Hematopoietic multipotent progenitor cell treated with erythropoietin and hydrocortisone succinate and interleukin-3 and kit ligand, for 17 days (in vitro differentiated cells): ENCODE data around the gene TNNT1.
"Not testable (repeated sequence)": the region's sequence is repeated elsewhere in the genome, so short reads cannot be mapped to it uniquely, and the experiment has no call there.

Experiments used
- DNase-seq: peaks from one replicate; pipeline ENCODE4 v3.0.0-alpha.2; 2015; ENCODE audit warnings: low spot score

The TNNT1 gene

DNA sequence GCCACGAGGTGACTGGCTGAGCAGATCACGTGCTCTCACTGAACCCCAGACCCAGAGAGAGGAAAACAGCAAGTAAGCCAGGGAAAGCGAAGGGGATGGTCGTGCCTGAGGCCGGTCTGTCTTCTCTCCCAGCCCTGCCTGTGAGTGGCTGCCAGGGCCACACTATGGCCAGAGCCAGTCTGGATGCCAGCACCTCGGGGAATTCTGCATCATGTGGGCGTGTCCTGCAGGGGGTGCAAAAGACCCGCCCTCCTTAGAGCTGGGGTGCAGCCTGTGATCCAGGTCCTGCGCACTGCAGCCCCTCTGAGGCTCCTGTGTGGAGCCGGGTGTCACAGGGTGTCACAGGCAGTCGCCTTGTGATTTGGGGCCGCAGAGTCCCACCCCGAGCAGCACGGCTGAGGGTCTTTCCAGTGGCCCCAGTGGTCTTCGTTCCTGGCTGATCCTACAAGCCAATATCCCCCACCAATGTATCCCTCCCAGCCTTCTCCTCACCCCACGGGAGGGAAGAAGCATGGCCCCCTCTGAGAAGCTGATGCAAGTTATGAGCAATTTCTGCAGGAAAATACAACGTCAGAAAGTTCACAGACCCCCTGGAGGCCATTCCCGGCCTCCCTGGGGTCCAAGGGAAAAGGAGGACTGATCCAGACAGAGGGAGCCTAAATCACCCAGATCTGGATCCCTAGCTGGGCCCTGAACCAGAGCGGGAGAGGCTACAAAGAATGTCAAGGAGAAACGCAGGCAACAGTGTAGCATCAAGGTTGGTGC lies 39.3 kb downstream of the TNNT1 start:
- DNase-seq: no peak

DNA sequence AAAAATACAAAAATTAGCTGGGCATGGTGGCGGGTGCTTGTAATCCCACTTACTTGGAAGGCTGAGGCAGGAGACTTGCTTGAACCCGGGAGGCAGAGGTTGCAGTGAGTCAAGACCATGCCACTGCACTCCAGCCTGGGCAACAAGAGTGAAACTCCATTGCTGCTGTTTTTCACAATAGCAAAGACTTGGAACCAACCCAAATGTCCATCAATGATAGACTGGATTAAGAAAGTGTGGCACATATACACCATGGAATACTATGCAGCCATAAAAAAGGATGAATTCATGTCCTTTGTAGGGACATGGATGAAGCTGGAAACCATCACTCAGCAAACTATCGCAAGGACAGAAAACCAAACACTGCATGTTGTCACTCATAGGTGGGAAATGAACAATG lies 41.8 kb downstream of the TNNT1 start:
- DNase-seq: not testable (repeated sequence)

DNA sequence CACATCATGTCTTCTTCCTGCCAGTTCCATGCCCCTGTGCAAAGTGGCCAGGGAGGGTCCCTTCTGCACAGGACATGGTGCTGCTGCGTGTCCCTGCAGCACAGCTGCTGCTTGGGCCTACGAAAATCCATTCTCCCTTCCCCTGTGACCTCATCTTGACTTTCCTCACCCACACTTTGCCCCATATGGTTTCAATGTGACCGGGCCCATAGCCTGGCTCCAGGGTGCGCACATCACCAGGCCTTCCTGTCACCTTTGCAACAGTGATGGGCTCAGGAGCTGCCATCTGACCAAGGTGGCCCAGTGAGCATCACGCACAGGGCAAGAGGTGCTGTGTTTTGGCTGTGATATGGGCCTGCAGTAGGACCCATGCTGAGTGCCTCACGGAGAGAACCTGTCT lies 42.4 kb downstream of the TNNT1 start:
- DNase-seq: no peak

DNA sequence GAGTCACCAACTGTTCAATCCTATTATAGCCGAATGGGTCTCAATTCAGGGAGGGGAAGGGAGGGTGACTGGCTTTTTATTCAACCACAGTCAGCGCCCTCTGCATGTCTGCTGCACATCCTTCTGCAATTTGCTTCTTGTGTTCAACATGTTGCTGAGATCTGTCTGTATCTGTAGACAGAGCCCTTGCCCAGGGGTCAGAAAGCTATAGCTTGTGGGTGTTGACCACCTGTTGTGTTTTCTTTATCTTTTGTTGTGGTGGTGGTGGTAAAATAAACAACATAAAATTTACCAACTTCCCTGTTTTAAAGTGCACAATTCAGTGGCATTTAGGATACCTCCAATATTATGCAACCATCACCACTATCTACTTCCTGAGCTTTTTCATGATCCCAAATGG lies 43.8 kb downstream of the TNNT1 start:
- no peak for DNase-seq

- no peak for DNase-seq
Observed at GRCh38 chr19:55103190-55103589, 45.8 kb downstream of the TNNT1 start.

DNA sequence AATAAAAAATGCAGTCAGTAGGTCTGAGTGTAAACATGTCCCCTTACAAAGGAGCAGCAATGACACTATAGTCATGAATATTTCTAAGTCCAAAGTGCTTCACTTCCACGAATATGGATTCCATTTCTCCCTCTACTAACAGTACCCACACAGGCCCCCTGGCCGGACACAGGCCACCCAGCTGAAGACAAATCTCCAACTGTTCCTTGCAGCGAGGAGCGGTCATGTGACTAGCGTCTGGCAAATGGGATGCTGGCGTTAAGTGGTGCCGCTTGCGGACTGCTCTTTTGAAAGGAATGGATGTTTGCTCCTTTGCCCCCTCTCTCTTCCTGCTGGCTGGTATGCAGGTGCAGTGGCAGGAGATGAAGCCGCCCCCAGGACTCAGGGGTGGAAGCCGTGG lies 47.7 kb downstream of the TNNT1 start:
- DNase-seq: no peak

DNA sequence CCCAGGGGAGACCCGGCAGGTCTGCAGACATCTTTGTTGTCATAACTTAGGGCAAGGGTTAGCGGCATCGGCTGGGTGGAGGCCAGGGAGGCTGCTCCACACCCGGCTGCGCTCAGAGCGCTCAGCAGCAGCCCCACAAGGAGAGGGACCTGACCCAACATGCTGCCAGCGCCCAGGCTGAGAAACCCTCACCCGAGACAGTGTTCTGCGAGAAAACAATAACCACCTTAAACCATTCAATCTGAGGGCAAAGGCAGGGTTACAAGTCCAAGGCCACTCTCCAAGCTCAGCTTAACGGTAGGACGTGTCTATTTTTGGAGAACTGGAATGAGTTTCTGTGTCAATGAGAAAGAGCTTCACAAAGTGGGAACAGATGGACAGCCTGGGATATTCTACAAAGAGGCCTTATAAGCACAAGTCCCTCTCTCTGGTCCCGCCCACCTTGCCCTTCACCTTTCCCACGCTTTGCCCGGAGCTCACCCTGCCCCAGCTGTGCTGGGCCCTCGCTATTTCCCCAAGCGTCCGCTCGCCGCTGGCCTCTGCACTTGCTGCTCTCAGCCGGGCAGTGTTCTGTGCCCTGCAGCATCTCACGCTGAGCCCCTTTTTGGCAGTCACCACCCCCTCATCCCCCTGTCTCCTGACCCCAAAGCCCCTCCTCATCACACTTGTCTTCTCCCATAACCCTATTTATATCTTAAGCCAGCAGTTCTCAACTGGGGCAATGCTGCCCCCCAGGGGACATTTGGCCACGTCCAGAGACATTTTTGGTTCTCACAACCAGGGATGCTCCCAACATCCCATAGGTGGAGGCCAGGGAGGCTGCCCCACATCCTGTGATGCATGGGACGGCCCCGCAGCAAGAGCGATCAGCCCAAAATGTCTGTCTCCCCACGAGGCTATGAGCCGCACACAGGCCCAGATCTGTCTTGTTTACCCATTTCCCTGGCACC lies 49.2 kb downstream of the TNNT1 start:
- no peak for DNase-seq

GRCh38 chr19:55098716-55099556 lies 50.1 kb downstream of the TNNT1 start:
- no peak for DNase-seq

DNA sequence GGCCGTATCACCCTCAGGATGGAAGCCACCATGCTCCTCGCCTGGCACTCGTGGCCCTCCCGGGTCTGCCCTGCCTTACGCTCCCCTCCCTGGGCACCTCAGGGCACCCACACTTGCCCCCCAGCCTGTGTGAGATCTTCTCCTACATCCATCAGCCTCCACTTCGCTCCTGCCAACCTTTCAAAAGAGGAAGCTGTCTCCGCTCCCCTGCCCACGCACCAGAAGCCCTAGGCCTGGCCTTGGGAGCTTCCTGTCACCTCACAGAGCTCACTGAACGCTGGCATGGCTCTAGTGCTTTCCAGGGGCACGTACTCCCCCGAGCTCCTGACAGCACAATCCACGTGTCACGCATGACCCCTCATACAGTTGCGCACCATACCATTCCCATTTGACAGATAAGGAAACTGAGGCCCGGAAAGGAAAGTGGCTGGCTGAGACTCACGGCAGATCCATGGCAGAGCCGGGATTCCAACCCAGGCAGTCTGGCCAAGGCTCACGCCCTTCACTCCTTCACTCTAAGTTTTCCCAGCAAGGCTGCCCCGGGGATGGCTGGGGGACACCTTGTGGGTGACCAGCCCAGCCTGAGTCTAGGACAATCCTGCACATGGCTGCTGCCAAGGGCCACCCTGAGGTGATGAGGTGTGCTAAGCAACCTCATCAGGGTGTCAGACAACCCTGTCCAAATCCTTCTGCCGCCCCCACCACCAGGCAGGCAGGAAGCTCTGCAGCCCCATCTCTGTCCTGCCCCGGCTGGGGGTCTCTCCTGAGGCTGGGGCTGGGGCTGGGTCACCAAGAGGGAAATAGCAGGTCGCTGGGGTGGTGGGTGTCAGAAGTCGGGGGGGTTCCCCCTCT lies 50.9 kb downstream of the TNNT1 start:
- DNase-seq: no peak

- no peak for DNase-seq
Observed at GRCh38 chr19:55096061-55096701, 52.8 kb downstream of the TNNT1 start.

DNA sequence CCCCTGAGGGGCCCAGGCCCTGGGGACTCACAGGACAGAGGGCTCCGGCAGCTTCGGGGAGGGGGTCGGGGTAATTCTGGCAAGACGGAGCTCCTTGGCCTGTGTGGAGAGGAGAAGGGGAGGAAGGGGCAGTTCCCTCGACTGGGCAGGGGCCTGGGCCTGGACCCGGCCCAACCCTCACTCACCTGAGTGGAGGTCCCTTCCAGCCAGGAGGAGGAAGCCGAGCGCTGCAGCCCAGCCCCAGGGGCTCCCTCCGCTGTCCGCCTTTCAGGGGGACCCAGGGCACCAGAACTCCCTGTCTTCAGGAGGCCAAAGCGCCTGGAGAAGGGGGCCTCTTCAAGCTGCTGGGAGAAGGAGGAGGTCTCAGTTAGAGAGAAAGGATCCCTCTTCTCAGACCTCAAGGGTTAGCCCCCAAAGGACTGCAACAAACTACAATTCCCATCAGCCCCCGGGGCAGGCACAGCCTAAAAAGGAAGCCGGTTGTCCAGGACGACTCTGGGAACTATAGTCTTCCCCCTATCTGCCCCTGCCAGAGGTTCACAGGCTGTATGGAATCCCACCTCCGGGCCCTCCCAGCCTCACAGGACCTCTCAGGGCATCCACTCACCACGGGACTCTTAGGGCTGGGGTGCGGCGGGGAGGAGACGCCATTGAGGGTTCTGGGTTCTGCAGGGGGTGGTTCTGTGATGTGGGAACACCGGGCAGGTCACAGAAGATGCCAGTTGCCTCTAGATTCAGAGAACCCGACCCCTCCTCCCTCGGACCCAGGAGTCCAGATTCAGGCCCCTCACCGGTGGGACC lies 53.5 kb downstream of the TNNT1 start:
- DNase-seq: no peak

GRCh38 chr19:55094456-55095259 lies 54.3 kb downstream of the TNNT1 start:
- DNase-seq: no peak

DNA sequence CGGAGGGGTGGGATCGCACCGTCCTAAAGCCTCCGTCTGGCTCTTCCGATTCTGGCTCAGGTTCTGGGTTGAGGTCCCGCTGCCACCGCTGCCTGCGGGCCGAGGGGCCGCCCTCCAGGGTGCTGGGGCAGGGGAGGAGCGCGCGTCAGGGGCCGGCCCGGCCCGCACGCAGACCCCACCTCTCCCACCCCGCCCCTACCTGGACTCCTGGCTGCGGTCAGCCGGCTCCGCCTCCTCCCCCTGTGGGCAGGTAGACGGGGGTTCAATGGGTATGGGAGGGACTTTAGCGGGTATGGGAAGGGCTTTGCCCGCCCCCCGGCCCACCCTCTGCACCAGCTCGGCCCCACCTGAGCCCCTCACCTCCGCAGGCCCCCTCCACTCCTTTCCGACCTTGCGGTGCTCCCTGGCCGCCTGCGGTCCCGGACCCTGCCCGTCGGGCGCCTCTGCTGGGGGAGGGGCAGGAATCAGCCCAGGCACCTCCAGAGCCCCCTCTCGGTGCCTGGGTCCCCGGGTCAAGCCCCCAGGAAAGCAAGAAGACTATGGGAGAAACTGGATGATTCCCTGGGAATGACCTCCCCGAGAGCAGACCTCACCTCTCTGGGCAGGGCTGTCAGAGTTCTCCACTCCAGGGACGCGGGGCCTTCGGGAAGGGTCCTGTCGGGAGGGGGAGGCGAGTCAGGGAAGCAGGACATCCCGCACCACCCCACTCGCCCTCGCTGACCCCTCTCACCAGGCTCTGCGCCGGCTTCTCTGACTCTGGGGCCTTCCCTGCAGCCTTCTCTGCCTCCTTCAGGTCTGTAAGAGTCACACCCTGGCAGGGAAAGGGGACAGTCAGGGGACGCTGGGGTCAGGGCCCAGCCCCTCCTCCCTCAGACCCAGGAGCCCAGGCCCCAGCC lies 56.3 kb downstream of the TNNT1 start:
- no peak for DNase-seq

- no peak for DNase-seq
Observed at GRCh38 chr19:55091955-55092354, 57.1 kb downstream of the TNNT1 start.

DNA sequence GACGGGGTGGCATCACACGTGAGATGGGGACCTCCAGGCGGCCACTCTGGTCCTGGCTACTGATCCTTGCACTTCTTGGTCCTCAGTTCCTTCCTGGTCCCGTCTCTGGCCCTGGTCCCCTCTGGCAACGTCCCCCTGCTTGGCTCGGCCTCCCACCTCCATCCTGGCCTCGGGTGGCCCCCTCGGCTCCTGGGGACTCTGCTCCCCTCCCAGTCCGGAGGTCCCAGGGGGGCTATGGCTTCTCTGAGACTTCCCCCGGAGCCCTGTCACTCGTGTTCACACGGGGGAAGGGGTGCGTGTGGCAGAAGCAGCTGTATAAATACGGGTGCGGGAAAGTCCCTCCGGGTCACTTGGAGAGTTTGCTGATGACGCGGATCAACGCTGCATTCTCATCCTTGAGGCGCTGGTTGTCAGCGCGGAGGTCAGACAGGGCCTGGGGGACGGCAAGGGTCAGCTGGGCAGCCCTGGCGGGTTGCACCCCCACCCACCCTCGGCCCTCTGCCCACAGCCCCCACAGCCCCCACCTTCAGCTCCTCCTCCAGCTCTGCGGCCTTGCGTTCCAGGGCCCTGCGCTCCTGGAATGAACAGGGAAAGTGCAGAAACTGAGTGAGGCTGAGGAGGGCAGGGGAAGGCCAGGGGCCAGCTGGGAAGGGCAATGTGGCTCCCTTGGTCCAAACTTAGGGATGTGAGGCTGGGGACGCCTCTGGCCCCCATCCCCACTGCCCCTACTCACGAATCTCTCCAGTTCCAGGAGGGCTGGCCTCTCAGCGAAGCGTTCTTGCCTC lies 57.7 kb downstream of the TNNT1 start:
- DNase-seq: no peak

DNA sequence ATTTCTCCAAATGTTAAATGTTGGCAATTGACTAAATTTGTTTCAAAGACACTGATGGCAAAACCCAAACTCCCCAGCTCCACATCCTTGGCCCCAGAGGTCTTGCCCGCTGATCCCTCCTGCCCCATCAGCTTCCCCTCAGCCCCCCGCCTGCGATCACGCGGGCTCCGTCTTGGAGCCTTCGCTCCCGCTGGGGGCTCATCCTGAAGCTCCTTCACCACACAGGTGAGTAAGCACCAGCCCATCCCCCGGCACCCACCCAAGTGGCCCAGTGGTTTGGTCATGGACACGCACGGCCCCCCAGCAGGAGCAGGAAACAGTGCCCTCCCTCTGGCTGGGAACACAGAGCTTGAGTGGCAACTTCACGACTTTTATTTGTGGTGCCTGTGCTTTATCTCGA lies 58.4 kb downstream of the TNNT1 start:
- no peak for DNase-seq

GRCh38 chr19:55089342-55089944 lies 59.6 kb downstream of the TNNT1 start:
- no peak for DNase-seq
